NOMO-1 treated with DMSO at 0.1 percent for 48 hours (cell line): ENCODE results near the gene CADPS.

Source experiments
- DNase-seq: peaks from one replicate; lab custom pipeline; 2025; ENCODE audit not compliant: unreplicated experiment; lab: John Stamatoyannopoulos, UW

Gene CADPS

DNA sequence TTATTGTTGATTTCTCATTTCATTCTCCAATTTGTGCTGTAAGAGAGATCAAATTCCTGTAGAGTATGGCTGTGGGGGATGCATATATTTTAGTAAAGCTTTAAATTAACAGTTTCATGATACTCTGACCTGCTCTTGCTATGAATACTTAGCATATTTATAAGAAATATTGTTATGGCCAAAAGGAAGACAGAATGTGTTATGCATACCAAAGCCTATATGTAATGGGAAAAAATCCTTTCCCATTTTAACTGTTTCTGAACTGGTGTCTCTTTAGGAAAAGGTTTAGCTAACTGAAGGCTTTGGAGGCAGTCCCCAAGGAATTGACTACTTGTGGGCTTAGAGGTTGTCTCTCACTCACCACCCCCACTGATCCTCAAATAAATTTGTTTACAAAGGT lies 59.2 kb downstream of the CADPS start:
- no peak for DNase-seq

DNA sequence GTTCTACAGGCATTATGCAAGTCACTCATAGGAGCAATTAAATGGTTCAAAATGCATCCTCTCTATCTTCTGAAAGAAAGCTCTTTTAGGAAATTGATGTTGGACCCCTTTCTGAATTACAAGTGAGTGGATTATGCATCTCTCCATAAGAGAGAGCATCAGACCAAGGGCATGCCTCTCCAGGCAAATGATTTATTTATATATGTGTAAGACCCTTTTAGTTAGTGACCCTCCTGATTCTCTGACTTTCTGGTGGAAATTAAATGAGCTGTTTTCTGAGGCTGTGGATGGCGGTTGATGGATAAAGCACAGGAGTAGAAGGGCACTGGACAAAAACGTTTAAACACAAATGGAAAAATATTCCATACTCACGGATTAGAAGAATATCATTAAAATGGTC lies 62.6 kb downstream of the CADPS start:
- DNase-seq = no peak

DNA sequence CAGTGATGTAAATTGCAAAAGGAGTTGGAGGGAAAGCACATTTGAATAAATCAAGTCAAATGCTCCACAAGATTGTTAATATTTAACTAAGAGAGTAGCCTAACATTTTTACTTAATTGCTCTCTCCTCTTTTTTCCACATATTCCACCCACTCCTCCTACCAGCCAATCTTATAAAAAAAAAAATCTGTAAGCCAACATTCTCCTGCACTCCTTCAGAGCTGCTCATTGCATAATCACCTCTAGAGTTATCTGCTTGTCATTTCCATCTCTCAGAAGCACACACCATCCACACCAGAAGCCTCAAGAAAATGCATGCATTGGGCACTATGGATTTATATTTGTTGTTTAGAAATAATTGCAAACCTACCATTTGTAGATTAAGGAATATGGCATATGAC lies 64.1 kb downstream of the CADPS start:
- DNase-seq = no peak

DNA sequence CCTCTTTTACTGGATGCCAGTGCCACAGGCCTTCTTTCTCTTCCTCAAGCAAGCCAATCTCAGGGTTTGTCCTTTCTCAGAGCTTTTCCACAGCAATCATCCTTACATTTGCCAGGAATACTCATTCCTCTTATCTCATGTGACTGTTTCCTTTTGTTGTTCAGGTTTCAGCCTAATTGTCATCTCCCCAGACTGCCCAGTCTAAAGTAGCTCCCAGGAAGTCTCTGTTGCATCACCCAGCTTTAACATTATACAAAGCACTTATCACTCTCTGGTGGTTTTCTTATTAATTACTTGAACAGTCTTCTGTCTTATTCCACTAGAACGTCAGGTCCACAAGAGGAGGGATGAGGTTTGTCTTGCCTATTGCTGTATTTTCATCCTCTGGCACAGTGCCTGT lies 65.8 kb downstream of the CADPS start:
- DNase-seq = no peak

DNA sequence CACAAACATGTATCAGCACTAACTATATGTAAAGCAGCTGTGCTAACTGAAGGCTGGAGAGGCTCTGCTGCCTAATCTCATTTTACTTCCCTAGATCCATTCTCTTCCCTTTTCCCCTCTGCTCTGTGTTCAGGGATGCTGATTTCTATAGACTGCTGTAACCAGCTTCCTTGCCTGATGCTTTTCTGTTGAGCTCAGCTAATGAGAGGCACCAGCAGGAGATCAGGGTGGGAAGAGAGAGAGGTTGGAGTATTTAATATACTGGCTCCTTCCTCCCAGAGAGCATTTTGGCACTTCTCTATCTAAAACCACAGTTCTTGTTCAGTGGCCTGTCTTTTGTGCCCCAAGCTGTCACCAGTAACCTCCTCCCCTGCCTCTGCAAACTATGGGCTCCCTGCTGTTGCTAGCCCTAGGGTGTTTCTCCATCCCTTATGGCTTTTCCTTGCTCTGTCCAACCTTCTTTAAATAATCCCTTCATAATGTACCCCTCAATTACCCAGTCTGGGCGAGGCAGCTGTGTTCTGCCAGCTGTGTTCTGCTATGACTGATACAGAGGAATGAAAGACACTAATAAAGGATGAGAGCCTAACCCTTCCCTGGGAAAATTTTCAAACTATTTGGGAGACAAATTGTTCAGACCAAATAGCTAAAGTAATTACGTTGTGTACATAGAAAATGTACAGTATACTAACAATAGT lies 69.5 kb downstream of the CADPS start:
- no peak for DNase-seq

DNA sequence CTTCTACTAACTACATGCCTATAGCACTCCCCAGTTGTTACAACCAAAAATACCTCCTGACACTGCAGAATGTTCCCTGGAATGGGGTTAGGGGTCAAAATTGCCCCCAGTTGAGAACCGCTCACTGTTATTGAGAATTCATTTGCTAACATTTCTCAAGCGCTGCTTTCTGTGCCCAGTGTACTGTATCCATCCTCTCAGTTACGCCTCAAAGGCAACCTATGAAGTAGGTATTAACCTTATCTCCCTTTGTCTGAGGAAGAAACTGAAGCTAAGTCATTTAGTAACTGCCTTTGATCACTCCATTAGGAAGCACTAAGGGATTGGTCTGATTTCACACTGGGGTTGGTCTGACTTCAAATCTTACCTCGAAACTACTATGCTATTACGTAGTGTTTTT lies 70.1 kb downstream of the CADPS start:
- DNase-seq = no peak

DNA sequence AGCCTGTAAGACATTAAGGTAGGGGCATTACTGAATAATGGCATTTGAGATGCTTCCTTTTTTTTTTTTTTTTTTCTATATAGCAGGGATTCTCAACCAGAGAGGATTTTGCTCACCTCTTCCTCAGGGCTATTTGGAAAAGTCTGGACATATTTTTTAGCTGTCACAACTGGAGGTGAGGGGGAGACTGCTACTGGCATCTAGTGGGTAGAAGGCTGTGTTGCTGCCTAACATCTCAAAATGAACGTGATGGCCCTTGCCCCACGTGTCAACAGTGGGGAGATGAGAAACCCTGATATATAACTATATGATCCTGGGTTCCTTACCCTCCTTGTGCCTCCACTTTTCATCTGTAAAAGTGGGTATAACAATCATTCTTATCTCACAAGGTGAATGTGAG lies 71.9 kb downstream of the CADPS start:
- DNase-seq = no peak

DNA sequence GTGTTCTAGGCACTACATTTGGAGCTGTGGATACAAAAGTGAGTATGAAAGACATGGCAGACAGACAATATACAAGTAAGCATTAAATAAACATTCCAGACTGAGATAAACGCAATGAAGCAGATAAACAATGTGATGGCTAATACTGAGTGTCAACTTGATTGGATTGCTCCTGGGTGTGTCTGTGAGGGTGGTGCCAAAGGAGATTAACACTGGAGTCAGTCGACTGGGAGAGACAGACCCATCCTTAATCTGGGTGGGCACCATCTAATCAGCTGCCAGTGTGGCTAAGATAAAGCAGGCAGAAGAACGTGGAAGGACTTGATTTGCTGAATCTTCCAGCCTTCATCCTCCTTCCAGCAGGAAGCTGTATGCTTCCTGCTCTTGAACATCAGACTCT lies 77.2 kb downstream of the CADPS start:
- DNase-seq = no peak

DNA sequence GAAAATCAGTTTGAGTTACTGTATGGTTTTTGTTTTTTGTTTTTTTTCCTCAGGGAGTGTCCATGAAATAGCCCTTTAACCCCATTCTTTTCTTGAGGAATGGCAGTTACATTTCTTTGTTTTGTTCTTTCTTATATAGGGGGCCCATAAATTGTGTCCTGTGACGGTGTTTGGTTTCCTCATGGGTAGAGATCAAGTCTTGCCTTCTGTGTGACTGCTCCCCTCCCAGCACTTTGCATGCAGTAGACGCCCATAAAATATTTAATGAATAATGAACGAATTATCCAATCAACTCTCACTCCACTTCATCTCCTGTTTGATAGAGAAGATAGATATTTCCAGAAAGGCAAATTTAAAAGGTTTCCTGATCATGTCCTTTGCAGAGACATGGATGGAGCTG lies 78.1 kb downstream of the CADPS start:
- DNase-seq = no peak

DNA sequence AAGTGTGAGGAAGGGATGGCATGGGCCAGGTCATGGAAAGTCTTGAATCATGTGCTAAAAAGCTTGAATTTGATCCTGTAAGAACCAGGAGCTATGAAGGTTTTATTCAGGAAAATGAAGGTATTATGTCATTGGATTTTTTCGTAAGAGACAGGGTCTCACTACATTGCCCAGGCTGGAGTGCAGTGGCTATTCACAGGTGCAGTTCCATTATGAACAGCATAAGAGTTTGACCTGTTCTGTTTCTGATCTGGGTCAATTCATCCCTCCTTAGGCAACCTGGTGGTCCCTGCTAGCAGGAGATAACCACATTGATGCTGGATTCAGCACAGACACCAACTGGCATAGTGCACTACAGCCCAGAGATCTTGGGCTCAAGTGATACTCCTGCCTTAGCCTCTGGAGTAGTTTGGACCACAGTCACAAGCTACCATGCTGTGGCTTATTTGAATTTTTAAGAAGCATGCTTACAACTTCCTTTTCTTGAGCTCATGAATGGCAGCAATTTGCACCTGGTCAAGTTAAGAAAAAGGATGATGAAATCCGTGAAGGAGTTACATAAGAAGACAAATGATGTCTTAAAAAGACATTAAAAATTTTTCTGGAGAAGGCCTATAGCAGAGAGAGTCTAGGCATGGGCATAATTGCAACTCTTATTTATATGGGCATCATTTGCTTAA lies 79.1 kb downstream of the CADPS start:
- no peak for DNase-seq

DNA sequence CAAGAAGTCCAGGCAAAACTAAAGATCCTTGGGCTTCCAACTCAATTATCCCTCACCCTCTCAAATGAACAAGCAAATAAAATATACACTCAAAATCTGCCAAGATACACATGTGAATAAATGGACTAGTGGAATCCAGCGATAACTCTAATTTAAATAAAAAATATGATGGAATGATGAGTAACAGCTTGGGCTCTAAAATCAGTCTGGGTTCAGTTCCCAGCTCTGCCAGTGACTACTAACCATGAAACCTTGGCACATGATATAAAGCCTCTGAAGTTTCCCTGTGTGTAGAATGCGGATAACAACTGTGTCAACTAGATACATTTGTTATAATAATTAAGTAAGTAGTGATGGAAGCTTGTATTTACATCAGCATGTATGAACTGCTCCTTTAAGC lies 81.3 kb downstream of the CADPS start:
- no peak for DNase-seq

DNA sequence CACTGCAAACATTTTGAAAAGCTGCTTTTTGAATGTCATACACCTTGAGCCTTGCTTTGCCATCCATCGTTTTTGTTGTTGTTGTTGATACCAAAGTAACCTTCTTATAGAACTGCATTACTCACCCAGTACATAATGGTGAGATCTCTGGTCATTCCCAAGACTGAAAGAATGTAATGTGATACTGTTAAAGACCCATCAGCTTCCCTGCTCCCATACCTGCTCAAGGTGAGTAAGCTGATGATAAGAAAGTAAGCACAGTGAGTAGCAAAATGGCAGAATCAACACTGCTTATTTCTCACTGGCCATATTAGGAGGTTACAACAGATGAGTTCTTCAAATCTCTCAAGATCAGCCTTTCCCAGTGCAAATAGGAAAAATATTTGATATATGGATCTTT lies 89.8 kb downstream of the CADPS start:
- DNase-seq = no peak

DNA sequence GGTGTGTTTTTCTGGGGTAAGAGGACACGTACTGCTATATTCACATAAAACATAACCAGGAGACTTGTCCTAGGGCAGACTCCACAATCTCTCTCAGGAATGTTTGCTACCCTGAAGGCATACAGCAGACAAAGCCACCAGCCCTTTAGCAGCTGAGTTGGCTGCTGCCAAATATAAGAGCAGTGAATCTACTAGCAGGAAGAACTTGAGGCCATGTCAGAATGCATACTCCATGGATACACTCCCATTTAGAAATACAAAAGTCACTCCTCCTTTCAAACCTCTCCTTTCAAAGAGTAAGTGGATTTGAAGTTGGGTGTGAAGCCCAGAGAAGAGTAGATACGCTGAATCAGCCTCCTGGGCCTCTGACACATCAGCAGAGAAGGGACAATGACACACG lies 94.1 kb downstream of the CADPS start:
- no peak for DNase-seq

DNA sequence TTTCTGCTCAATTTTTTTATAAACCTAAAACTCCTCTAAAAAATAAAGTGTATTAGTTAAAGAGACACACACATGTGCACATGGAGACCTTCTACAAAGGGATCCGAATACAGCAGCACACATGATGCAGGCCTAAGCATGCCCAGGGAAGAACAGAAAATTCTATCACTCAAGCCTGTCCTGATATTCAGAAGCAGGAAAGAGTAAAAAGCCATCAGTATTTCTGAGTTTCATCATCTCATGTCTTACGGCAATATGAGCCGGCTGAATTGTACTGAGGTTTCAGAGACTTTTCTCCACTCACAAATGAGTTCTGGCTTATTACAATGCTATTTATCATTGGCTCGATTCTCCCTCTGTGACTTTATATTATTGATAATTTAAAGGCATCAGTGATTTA lies 97.5 kb downstream of the CADPS start:
- DNase-seq = no peak

DNA sequence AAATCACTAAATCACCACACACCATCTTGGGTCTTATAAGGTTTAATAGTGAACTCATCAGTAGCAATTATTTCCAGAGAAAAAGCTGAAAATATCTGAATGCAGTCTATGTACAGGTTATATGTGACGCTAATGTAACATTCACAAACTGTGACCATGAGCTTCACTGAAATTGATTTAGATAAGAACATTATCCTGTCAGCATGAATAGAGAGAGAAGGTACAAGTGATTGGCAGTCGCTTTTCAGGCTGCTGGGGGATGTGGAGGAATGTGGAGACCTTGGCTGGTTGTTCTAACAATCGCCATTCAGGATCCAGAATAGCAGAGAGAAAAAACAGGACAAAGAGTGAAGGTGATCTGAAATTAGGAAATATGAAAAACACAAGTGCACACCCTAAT lies 98.1 kb downstream of the CADPS start:
- DNase-seq = no peak

DNA sequence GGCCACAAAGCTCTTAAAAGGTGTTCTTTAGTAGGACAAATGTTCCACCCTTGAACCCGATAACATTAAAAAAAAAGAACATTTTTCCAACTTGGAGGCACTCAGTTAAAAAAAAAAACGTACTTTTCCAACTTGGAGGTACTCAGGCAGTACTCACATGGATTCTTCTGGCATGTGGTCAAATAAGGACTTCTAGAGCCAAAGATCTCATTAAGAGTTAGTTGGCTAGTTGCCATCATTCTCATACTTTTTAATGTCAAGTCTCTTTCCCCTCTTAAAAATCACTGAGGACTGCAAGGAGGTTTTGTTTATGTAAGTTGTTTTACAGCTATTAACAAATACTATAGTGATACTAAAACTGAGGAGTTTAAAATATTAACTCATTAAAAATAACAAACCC lies 101.0 kb downstream of the CADPS start:
- DNase-seq = no peak

DNA sequence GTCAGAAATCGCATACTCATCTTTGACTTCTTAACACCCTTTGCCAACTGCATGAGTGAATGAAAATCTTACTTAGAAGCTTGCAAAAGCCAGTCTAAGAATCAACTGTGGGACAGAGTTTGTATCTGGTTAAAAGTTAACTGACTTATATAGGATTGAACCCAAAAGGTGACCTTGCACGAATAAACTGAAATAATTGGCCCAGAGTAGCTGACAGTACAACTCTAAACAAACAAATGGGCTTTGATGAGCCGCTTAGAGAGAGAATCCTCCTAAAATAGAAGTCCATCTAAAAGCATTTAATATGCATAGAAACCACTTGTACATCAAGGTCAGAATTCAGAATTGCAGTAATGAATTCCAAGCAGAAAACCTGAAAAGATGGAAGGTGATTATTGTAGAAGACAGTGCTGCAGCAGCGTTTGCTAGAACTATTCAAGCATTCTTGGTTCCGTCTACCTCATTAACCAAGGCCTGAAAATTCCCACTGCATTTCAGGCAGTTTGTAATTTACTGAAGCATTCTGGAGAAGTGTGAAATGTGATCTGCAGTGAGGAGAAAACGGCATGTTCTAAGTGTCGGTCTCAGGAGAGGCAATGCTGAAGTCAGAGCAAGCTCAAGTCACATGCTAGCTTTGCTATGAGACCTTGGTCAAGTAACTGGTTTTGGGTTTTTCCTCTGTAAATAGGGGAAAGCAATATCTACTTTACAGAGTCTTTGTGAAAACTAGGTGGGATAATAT lies 103.7 kb downstream of the CADPS start:
- no peak for DNase-seq

DNA sequence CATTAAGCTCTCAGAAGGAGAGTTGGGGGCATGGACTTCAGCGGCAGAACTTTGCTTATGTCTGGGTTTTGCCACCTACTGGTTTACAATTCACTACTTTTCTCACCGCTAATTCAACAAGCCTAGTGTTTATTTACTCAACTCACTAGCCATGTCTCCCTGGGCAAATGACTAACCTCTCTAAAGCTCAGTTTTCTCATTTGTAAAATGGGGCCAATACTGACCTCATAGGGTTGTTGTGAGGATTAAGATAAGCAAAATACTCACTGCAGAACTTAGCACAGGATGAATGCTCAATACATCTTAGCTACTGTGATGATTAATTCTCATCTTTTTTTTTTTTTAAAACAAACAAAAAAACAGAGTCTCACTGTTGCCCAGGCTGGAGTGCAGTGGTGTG lies 106.3 kb downstream of the CADPS start:
- DNase-seq = no peak

DNA sequence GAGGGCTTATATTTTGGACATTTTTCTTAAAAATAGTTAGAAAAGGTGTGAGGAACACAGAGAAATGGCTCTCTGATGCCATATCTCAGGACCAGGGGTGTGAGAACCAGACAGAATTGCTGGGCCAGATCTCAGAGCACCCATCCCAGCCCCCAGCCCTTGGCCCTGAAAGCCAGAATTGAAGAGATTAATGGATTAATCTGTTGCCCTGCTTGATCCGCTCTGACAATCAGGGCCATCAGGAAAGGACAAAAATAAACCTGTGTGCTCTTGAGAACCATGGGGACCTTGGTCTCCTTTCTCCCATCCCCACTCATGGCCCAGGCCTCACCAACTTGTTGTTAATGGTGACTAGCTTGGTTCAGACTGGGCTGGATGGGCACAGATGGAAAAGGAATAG lies 113.5 kb downstream of the CADPS start:
- no peak for DNase-seq

DNA sequence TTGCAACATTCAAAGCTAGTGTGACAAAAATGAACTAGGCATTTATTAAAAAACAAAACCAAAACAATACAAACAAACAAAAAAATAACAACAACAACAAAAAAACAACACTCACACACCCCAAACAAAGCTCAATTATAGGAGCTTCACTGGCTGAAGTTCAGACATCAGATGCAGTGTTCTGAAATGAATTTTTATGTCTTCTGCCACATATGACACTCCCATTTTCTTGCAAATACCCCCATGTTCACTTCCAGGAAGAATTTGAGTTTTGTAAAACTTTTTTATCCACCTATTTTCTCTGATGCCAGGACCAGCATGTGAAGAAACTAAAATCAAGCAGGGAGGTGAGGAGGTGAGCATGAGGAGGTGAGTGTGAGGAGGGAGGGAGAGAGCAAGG lies 113.9 kb downstream of the CADPS start:
- no peak for DNase-seq

DNA sequence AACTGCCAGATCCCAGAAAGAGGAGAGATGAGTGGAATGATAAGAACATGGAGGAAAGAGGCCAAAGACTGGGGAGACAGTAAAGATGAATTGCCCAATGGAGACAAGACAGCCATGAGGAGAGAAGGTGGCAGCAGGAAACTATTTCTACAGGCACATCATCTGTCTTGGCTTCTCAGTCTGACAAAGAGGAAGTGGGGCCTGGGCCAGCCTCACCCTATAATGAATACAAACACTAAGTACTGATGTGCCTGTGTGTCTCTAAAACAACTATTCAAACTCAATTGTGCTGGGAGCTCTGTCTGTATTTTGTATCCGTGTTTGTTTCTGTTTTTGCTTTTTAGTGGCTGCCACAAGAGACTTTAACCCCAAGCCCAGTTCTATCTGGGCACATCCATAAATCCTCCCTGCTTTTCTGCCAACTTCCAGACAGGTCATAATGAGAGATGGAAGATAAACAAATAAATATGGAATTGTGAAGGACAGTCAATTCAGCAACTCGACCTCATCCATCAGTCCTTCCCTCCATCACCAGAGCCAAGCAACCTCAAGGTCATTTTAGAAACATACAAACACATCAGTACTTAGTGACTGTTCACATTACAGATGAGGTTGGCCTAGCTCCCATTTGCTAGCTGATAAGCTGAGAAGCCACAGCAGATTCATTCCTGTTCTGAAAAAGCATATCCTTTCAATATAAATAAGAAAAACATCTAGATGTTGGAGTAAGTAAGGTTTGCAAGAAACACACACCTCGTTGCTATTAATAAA lies 116.7 kb downstream of the CADPS start:
- DNase-seq = no peak

DNA sequence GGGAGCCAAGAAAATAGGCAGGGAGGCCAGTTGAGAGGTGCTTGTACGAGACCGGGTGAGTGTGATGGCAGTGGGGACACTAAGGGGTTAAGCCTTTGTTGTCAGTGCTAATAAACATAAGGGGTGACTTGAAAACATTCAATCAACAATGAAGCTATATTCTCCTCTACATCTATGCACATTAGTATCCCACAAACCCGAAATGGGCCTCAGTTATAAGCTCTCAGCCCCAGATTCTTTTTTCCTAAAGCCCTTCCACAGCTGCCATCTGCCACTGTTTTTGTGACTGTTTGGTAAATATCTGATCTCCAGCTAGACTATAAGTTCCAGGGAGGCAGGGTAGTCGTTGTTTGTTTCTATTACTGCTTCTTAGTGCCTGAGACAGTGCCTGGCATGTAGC lies 118.2 kb downstream of the CADPS start:
- no peak for DNase-seq
